Ascending aorta (tissue), 2 donors: ENCODE measurements around the gene HIVEP3. TPM values are rescaled to one million over a fixed set of nuclear protein-coding genes. Genes with fewer than 3 reads are reported as not detected.

Experiments
- DNase-seq, 2 donors: peaks; one replicate each; pipeline ENCODE4 v3.0.0-alpha.2; 2019; ENCODE audit warnings: low spot score in 2 of 2
- H3K27ac ChIP-seq, 2 donors: fragments of 200-600 bp; sonication (generic); one replicate each; pipeline ENCODE4 v1.5.1; 2016 to 2017; ENCODE audit warnings: mild to moderate bottlenecking in 1 of 2
- H3K27me3 ChIP-seq: fragments of 200-600 bp; sonication (generic); one replicate; pipeline ENCODE4 v1.5.1; 2017
- H3K36me3 ChIP-seq, 2 donors: fragments of 200-600 bp; sonication (generic); one replicate each; pipeline ENCODE4 v1.5.1; 2016
- H3K4me1 ChIP-seq, 2 donors: fragments of 200-600 bp; sonication (generic); one replicate each; pipeline ENCODE4 v1.5.1; 2016 to 2017; ENCODE audit warnings: mild to moderate bottlenecking in 1 of 2
- H3K4me3 ChIP-seq, 2 donors: fragments of 200-600 bp; sonication (generic); one replicate each; pipeline ENCODE4 v1.5.1; 2016 to 2017; ENCODE audit warnings: mild to moderate bottlenecking in 1 of 2
- H3K9me3 ChIP-seq, 2 donors: fragments of 200-600 bp; sonication (generic); one replicate each; pipeline ENCODE4 v1.5.1; 2016
- CTCF ChIP-seq, 3 experiments: fragments of 200-600 bp in 2 of 3; fragments of 450-650 bp in 1 of 3; sonication (generic) in 2 of 3; IDR thresholded peaks; one replicate each; pipeline ENCODE4 v1.5.1; 2016 to 2019; ENCODE audit warnings: antibody characterized with exemption in 3 of 3, mild to moderate bottlenecking in 1 of 3, moderate library complexity in 1 of 3
- intact Hi-C: fragments of 100-400 bp; cut with DNase I; formaldehyde crosslinking; loops from one replicate; pipeline ENCODE4 v1.15.1; 2023
- total RNA-seq: library from RNA; depleted of rRNA; stranded (reverse); fragments of >200 nt; gene quantifications from one replicate; pipeline ENCODE4 v1.1.0, GENCODE V29; 2016

Gene HIVEP3
- total RNA-seq, 1 donor from 2014 or later: 0.32 TPM

- Histone ChIP-seq H3K9me3 (no peaks in the 10 kb centered on the region), H3K4me1 (no peaks in the 10 kb centered on the region), H3K27me3 (no peaks in the 10 kb centered on the region), H3K4me3 (no peak overlapping the region), H3K27ac (no peak overlapping the region), H3K36me3 (no peaks in the 10 kb centered on the region)
- no peak for DNase-seq
- TF ChIP-seq CTCF (IDR thresholded peaks at IDR 0.05): no peak
- intact Hi-C loops: no loop called here
These were observed 336.8 kb downstream of the HIVEP3 start for GRCh38 chr1:41582004-41582325.

GRCh38 chr1:41581216-41582003 is 337.3 kb downstream of the HIVEP3 start:
- Histone ChIP-seq H3K4me1 (no peaks in the 10 kb centered on the region), H3K9me3 (no peaks in the 10 kb centered on the region), H3K27me3 (no peaks in the 10 kb centered on the region), H3K27ac (no peak overlapping the region), H3K36me3 (no peaks in the 10 kb centered on the region), H3K4me3 (no peak overlapping the region)
- DNase-seq: no peak
- TF ChIP-seq CTCF (IDR thresholded peaks at IDR 0.05): no peak
- intact Hi-C loops: no loop called here

- intact Hi-C loops: no loop called here
- no peak overlapping the region for H3K4me3 ChIP-seq
- no peaks in the 10 kb centered on the region for H3K27me3 ChIP-seq
- no peaks in the 10 kb centered on the region for H3K9me3 ChIP-seq
- peak in 1 of 2 donors; percentile 33 for DNase-seq
- TF ChIP-seq CTCF (IDR thresholded peaks at IDR 0.05): no peak
- H3K27ac ChIP-seq: no peak overlapping the region
- H3K4me1 ChIP-seq: no peaks in the 10 kb centered on the region
- no peaks in the 10 kb centered on the region for H3K36me3 ChIP-seq
These were observed 338.1 kb downstream of the HIVEP3 start for GRCh38 chr1:41580520-41581172.

GRCh38 chr1:41580021-41580420 is 338.7 kb downstream of the HIVEP3 start:
- Histone ChIP-seq H3K27ac (no peak overlapping the region), H3K36me3 (no peaks in the 10 kb centered on the region), H3K4me3 (no peak overlapping the region), H3K4me1 (no peaks in the 10 kb centered on the region), H3K9me3 (no peaks in the 10 kb centered on the region), H3K27me3 (no peaks in the 10 kb centered on the region)
- TF ChIP-seq CTCF (IDR thresholded peaks at IDR 0.05): no peak
- DNase-seq: peak in 1 of 2 donors; percentile 34
- intact Hi-C loops: no loop called here

GRCh38 chr1:41578712-41579335 is 339.9 kb downstream of the HIVEP3 start:
- TF ChIP-seq CTCF (IDR thresholded peaks at IDR 0.05): peak in 2 of 3 experiments; percentile 25 to 42
- intact Hi-C loops: no loop called here
- H3K27me3 ChIP-seq: no peaks in the 10 kb centered on the region
- no peak overlapping the region for H3K4me3 ChIP-seq
- H3K4me1 ChIP-seq: no peaks in the 10 kb centered on the region
- no peak overlapping the region for H3K27ac ChIP-seq
- peak in 1 of 2 donors; percentile 50 for DNase-seq
- no peaks in the 10 kb centered on the region for H3K9me3 ChIP-seq
- H3K36me3 ChIP-seq: no peaks in the 10 kb centered on the region
